Measurements from ENCODE around the gene TTI1. TPM values are rescaled to one million over a fixed set of nuclear protein-coding genes. Genes with fewer than 3 reads are reported as not detected.

The TTI1 gene
- total RNA-seq, 1 experiment from 2014 or later, result 26.6 TPM

GRCh38 chr20:37980383-37980782, 52.9 kb downstream of the TTI1 start:
- Histone ChIP-seq H3K27ac (ENCODE audit: low read length) (no peak overlapping the region), H3K4me3 (ENCODE audit: low read depth in 2 of 2, low read length in 2 of 2) (no peak overlapping the region), H3K27me3 (ENCODE audit: control insufficient read depth, insufficient read depth, low read length) (no peaks in the 10 kb centered on the region), H3K36me3 (ENCODE audit: control insufficient read depth, insufficient read depth, low read length) (no peaks in the 10 kb centered on the region), H3K4me1 (ENCODE audit: control insufficient read depth, insufficient read depth, low read length) (no peaks in the 10 kb centered on the region), H3K9me3 (ENCODE audit: control insufficient read depth, insufficient read depth, low read depth, low read length) (no peaks in the 10 kb centered on the region)
- BruUV-seq (replicated peaks), result no TSS peak
- in situ Hi-C loops (cut with HindIII; ENCODE audit: low pct_unique_long_range_greater_than_20kb, low sequenced_read_pairs) (no loop called here), intact Hi-C loops (cut with micrococcal nuclease; ENCODE audit: unreplicated experiment) (no loop called here)
- no peak for TF ChIP-seq REST (IDR thresholded peaks at IDR 0.05; ENCODE audit: insufficient read depth in 1 of 2, low read depth in 2 of 2, low read length in 1 of 2)
- TF ChIP-seq CTCF (IDR thresholded peaks at IDR 0.05), result no peak
- no peak for TF ChIP-seq TCF7L2 (IDR thresholded peaks at IDR 0.05; ENCODE audit: low read depth, low read length)
- TF ChIP-seq POLR2AphosphoS5 (IDR thresholded peaks at IDR 0.05; ENCODE audit: low read depth, low read length), result no peak
- TF ChIP-seq SIN3A (IDR thresholded peaks at IDR 0.05; ENCODE audit: borderline replicate concordance, insufficient read depth, low read depth, low read length), result no peak
- ATAC-seq (no peak), DNase-seq (ENCODE audit: low read depth, low spot score) (no peak)
- ChIA-PET POLR2A (no interaction called here), CTCF (interaction anchor here (0.7 kb wide), 1 partner anchor 455 kb away, joined by 6 read pairs; the partner anchor contains the start of gene SNHG17)

- Histone ChIP-seq H3K36me3 (ENCODE audit: control insufficient read depth, insufficient read depth, low read length) (no peaks in the 10 kb centered on the region), H3K4me1 (ENCODE audit: control insufficient read depth, insufficient read depth, low read length) (no peaks in the 10 kb centered on the region), H3K27me3 (ENCODE audit: control insufficient read depth, insufficient read depth, low read length) (no peaks in the 10 kb centered on the region), H3K27ac (ENCODE audit: low read length) (no peak overlapping the region), H3K4me3 (ENCODE audit: low read depth in 2 of 2, low read length in 2 of 2) (no peak overlapping the region), H3K9me3 (ENCODE audit: control insufficient read depth, insufficient read depth, low read depth, low read length) (no peaks in the 10 kb centered on the region)
- intact Hi-C loops (cut with micrococcal nuclease; ENCODE audit: unreplicated experiment) (no loop called here), in situ Hi-C loops (cut with HindIII; ENCODE audit: low pct_unique_long_range_greater_than_20kb, low sequenced_read_pairs) (no loop called here)
- CTCF ChIA-PET, result interaction anchor here (0.7 kb wide), 1 partner anchor 456 kb away, joined by 6 read pairs; the partner anchor contains the start of gene SNHG17
- TF ChIP-seq TCF7L2 (IDR thresholded peaks at IDR 0.05; ENCODE audit: low read depth, low read length) (no peak), CTCF (IDR thresholded peaks at IDR 0.05) (no peak), POLR2AphosphoS5 (IDR thresholded peaks at IDR 0.05; ENCODE audit: low read depth, low read length) (no peak), SIN3A (IDR thresholded peaks at IDR 0.05; ENCODE audit: borderline replicate concordance, insufficient read depth, low read depth, low read length) (no peak), REST (IDR thresholded peaks at IDR 0.05; ENCODE audit: insufficient read depth in 1 of 2, low read depth in 2 of 2, low read length in 1 of 2) (no peak)
- ATAC-seq (no peak; the same call in 1 of the 2 replicates), DNase-seq (ENCODE audit: low read depth, low spot score) (no peak)
- no TSS peak for BruUV-seq (replicated peaks)
- POLR2A ChIA-PET, result interaction anchor here (0.6 kb wide), 1 partner anchor 14 kb away, joined by 3 read pairs; no protein-coding TSS in a partner anchor
These were observed 54.0 kb downstream of the TTI1 start for GRCh38 chr20:37979021-37979985.

Measured in Panc1 (cell line).